GM12878 (cell line): ENCODE data around the gene FRRS1L. TPM values are rescaled to one million over a fixed set of nuclear protein-coding genes. Genes with fewer than 3 reads are reported as not detected.

ENCODE experiments used
- ATAC-seq: fragments of 200-7000 bp; cut with Tn5 transposase; 3 replicates; pipeline ENCODE4 v1.9.1; 2020; ENCODE audit warnings: mild to moderate bottlenecking, moderate library complexity
- BruUV-seq: library from RNA; stranded (reverse); fragments of 400-500 nt; replicated peaks from 2 replicates; lab custom pipeline; 2021; lab: Mats Ljungman, UMichigan
- CTCF ChIA-PET: fragments of 300-600 bp; sonication (Branson Sonifier 250); formaldehyde crosslinking; extraction: SDS; loops from one replicate; lab custom pipeline; 2021; ENCODE audit warnings: inconsistent platforms; lab: Yijun Ruan, JAX
- POLR2A ChIA-PET: fragments of 350-600 bp; formaldehyde crosslinking; extraction: SDS; loops from one replicate; lab custom pipeline; 2021; ENCODE audit warnings: inconsistent platforms; lab: Charles Lee
- RAD21 ChIA-PET: fragments of 300-600 bp; sonication (Branson Sonifier 250); formaldehyde crosslinking; loops from one replicate; lab custom pipeline; 2023; ENCODE audit warnings: antibody characterized with exemption; ENCODE audit not compliant: unreplicated experiment; lab: Charles Lee
- SMC1A ChIA-PET: fragments of 300-600 bp; sonication (Branson Sonifier 250); formaldehyde crosslinking; loops from one replicate; lab custom pipeline; 2023; ENCODE audit not compliant: unreplicated experiment, uncharacterized antibody; lab: Charles Lee
- DNase-seq: peaks from one replicate; pipeline ENCODE4 v3.0.0-alpha.2; 2011; ENCODE audit warnings: low read depth, low spot score
- FAIRE-seq: peaks from 3 replicates; lab custom pipeline; 2011; peaks lifted over from hg19 to GRCh38; lab: Jason Lieb, UNC
- H2AFZ ChIP-seq: 2 replicates; pipeline ENCODE4 v1.6.0; 2011; ENCODE audit warnings: low read depth, low read length, control low read depth; ENCODE audit not compliant: control insufficient read depth
- H3K27ac ChIP-seq: 2 replicates; pipeline ENCODE4 v1.5.1; 2011; ENCODE audit warnings: control low read depth; ENCODE audit not compliant: control insufficient read depth, insufficient read depth
- H3K27me3 ChIP-seq, 2 experiments: replicated peaks in 1 of 2; 2 replicates each; pipeline versions ENCODE4 v1.6.0 to v1.6.1; 2011; ENCODE audit warnings: low read length in 1 of 2; ENCODE audit not compliant: control insufficient read depth in 2 of 2, insufficient read depth in 2 of 2
- H3K36me3 ChIP-seq, 2 experiments: 2 replicates each; pipeline ENCODE4 v1.5.1; 2011; ENCODE audit warnings: low read length in 1 of 2; ENCODE audit not compliant: control insufficient read depth in 2 of 2, insufficient read depth in 2 of 2
- H3K4me1 ChIP-seq: 2 replicates; pipeline ENCODE4 v1.6.1; 2011; ENCODE audit warnings: mild to moderate bottlenecking, low read length, moderate library complexity, mixed read lengths; ENCODE audit not compliant: control insufficient read depth, insufficient read depth
- H3K4me2 ChIP-seq: 2 replicates; pipeline ENCODE4 v1.6.0; 2011; ENCODE audit warnings: control low read depth; ENCODE audit not compliant: control insufficient read depth, insufficient read depth
- H3K4me3 ChIP-seq: fragments of 200-600 bp; sonication (generic); 2 replicates; pipeline ENCODE4 v1.5.1; 2016
- H3K79me2 ChIP-seq: 2 replicates; pipeline ENCODE4 v1.6.0; 2011; ENCODE audit warnings: low read length; ENCODE audit not compliant: control insufficient read depth, insufficient read depth
- H3K9ac ChIP-seq: 2 replicates; pipeline ENCODE4 v1.8.0; 2011; ENCODE audit warnings: low read length, control low read depth, mixed read lengths; ENCODE audit not compliant: control insufficient read depth, insufficient read depth
- H3K9me3 ChIP-seq: replicated peaks from 3 replicates; pipeline ENCODE4 v1.5.1; 2011; ENCODE audit warnings: mild to moderate bottlenecking, low read length; ENCODE audit not compliant: control insufficient read depth, insufficient read depth
- H4K20me1 ChIP-seq: 2 replicates; pipeline ENCODE4 v1.6.0; 2011; ENCODE audit not compliant: control insufficient read depth, insufficient read depth
- BMI1 ChIP-seq: fragments of 450-650 bp; IDR thresholded peaks from 2 replicates; pipeline ENCODE4 v1.6.1; 2016; ENCODE audit warnings: mild to moderate bottlenecking, moderate library complexity, borderline replicate concordance
- CEBPB ChIP-seq, 2 experiments: fragments of 150-350 bp in 1 of 2; IDR thresholded peaks; 2 replicates each; pipeline ENCODE4 v1.6.1; 2012 to 2014; ENCODE audit warnings: low read depth in 2 of 2, low read length in 2 of 2, borderline replicate concordance in 1 of 2, inconsistent platforms in 1 of 2
- HDGF ChIP-seq: fragments of 450-650 bp; IDR thresholded peaks from 2 replicates; pipeline ENCODE4 v1.6.1; 2016; ENCODE audit warnings: antibody characterized with exemption
- HSF1 ChIP-seq: fragments of 150-350 bp; IDR thresholded peaks from 2 replicates; pipeline ENCODE4 v1.6.1; 2014; ENCODE audit warnings: mild to moderate bottlenecking, low read depth, low read length
- IKZF1 ChIP-seq: fragments of 450-650 bp; conservative IDR thresholded peaks from 2 replicates; pipeline ENCODE4 v1.6.1; 2017; ENCODE audit warnings: antibody characterized with exemption, mild to moderate bottlenecking
- IKZF2 ChIP-seq, 2 experiments: fragments of 450-650 bp; IDR thresholded peaks; 2 replicates each; pipeline ENCODE4 v1.6.1; 2017; ENCODE audit warnings: mild to moderate bottlenecking in 2 of 2, moderate library complexity in 2 of 2
- MAX ChIP-seq: IDR thresholded peaks from 2 replicates; pipeline ENCODE4 v1.6.1; 2012; ENCODE audit warnings: low read depth, low read length, improper control_type of control experiment
- MYC ChIP-seq: IDR thresholded peaks from 2 replicates; pipeline ENCODE4 v1.6.1; 2011; ENCODE audit warnings: mild to moderate bottlenecking, low read length, moderate library complexity, inconsistent platforms; ENCODE audit not compliant: insufficient read depth, insufficient replicate concordance, insufficient read length, severe bottlenecking
- NFIC ChIP-seq: IDR thresholded peaks from 2 replicates; pipeline ENCODE4 v1.6.1; 2012; ENCODE audit warnings: low read depth, mild to moderate bottlenecking, inconsistent platforms, low read length, moderate library complexity
- PAX5 ChIP-seq: IDR thresholded peaks from 2 replicates; pipeline ENCODE4 v1.6.1; 2011; ENCODE audit warnings: low read depth, low read length, borderline replicate concordance
- PML ChIP-seq: IDR thresholded peaks from 2 replicates; pipeline ENCODE4 v1.6.1; 2012; ENCODE audit warnings: low read length, inconsistent platforms
- POU2F2 ChIP-seq: IDR thresholded peaks from 3 replicates; pipeline ENCODE4 v1.6.1; 2011; ENCODE audit warnings: low read depth, mild to moderate bottlenecking, low read length, borderline replicate concordance
- RUNX3 ChIP-seq: IDR thresholded peaks from 2 replicates; pipeline ENCODE4 v1.6.1; 2012; ENCODE audit warnings: low read length, inconsistent platforms
- SIX5 ChIP-seq: IDR thresholded peaks from 2 replicates; pipeline ENCODE4 v1.6.1; 2011; ENCODE audit warnings: mild to moderate bottlenecking, low read depth, low read length, moderate library complexity; ENCODE audit not compliant: severe bottlenecking
- SMARCA5 ChIP-seq: fragments of 450-650 bp; IDR thresholded peaks from 2 replicates; pipeline ENCODE4 v1.6.1; 2017; ENCODE audit warnings: mild to moderate bottlenecking
- SMC3 ChIP-seq: IDR thresholded peaks from 2 replicates; pipeline ENCODE4 v1.6.1; 2011; ENCODE audit warnings: low read length, improper control_type of control experiment, borderline replicate concordance
- SREBF1 ChIP-seq: IDR thresholded peaks from 2 replicates; pipeline ENCODE4 v1.6.1; 2012; ENCODE audit warnings: mild to moderate bottlenecking, low read length
- TARDBP ChIP-seq: IDR thresholded peaks from 2 replicates; pipeline ENCODE4 v1.6.1; 2016; ENCODE audit warnings: borderline replicate concordance
- ZBTB33 ChIP-seq: fragments of 450-650 bp; IDR thresholded peaks from 2 replicates; pipeline ENCODE4 v1.6.1; 2017; ENCODE audit warnings: mild to moderate bottlenecking
- ZNF217 ChIP-seq: fragments of 450-650 bp; IDR thresholded peaks from 2 replicates; pipeline ENCODE4 v1.6.1; 2017; ENCODE audit warnings: antibody characterized with exemption, mild to moderate bottlenecking
- ZNF384 ChIP-seq: IDR thresholded peaks from 2 replicates; pipeline ENCODE4 v1.6.1; 2012; ENCODE audit warnings: low read depth, mild to moderate bottlenecking, low read length, improper control_type of control experiment, borderline replicate concordance
- WGBS: methylation state at CpG from one replicate; pipeline ENCODE4 v1.1.6; 2016; ENCODE audit warnings: low lambda C conversion rate; ENCODE audit not compliant: insufficient replicate concordance, insufficient coverage; ENCODE audit errors: missing lambda C conversion rate; 5-methylcytosine and 5-hydroxymethylcytosine counted together
- in situ Hi-C: fragments of 300-500 bp; cut with MboI; formaldehyde crosslinking; loops from 9 replicates; pipeline ENCODE4 v1.14.3; 2018; ENCODE audit warnings: mixed read lengths
- intact Hi-C: fragments of 100-400 bp; cut with micrococcal nuclease; formaldehyde crosslinking; loops from one replicate; pipeline ENCODE4 v1.14.2; 2022; ENCODE audit not compliant: unreplicated experiment
- polyA plus RNA-seq, 11 experiments: library from polyadenylated mRNA; depleted of rRNA in 4 of 11; unstranded in 6 of 11; stranded (reverse) in 5 of 11; fragments of >200 nt; fragmentation: Nextera tagmentation in 4 of 11; fragmentation: Illumina TruSeq in 1 of 11; extraction: Ambion mirVana in 4 of 11; extraction: Trizol in 1 of 11; gene quantifications; 1 replicate in 1 of 11; 2 replicates in 10 of 11; pipeline versions ENCODE4 v1.2.1 to v1.2.3, GENCODE V29; 2011 to 2016; ENCODE audit warnings: inconsistent platforms in 2 of 11, missing spikeins in 2 of 11, low read depth in 1 of 11
- total RNA-seq, 4 experiments: library from RNA; depleted of rRNA in 3 of 4; stranded (reverse); fragments of >200 nt in 3 of 4; fragmentation: Illumina TruSeq in 1 of 4; extraction: Trizol in 1 of 4; gene quantifications; 2 replicates each; pipeline versions ENCODE4 v1.2.1 to v1.2.3, GENCODE V29; 2013 to 2021
- TF ChIP-seq, protein P1 (sequence below): fragments of 450-650 bp; IDR thresholded peaks from 2 replicates; pipeline ENCODE4 v1.6.1; 2017; ENCODE audit warnings: borderline replicate concordance

The FRRS1L gene
- total and polyA plus RNA-seq, 10 of the 15 experiments (the other 5 are each of a cell fraction or from before 2014, with no cell fraction given), result not detected

DNA sequence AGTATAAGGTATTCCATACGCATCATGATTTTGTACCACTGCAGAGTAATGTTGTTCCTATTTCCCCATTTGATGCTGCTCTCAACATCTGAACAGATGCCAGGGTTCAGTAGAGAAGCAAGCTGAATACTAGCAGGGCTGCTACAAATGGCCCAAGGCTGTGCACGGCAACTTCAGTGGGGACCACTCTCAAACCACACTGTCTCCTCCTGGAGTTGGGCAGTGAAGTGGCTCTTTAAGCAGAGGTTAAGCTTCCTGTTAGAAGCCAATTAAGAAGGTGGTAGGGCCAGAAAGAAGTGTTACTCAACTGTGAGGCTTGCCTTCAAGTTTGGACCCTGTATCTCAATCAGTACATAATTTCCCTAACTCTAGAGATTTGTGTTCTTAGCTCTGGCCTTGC is 79.3 kb downstream of the FRRS1L start (continued):
- TF ChIP-seq CEBPB (IDR thresholded peaks at IDR 0.05; ENCODE audit: borderline replicate concordance in 1 of 2, low read depth in 2 of 2, low read length in 2 of 2) (no peak), PAX5 (no peak), SMARCA5 (no peak), ZNF384 (no peak), PML (no peak), TARDBP (no peak), ZNF217 (no peak), RUNX3 (no peak)
- TF ChIP-seq, all 136 proteins: peak for 0

- H4K20me1 ChIP-seq, result no peaks in the 10 kb centered on the region
- in situ Hi-C loops (no loop called here), intact Hi-C loops (no loop called here)
- no peaks in the 10 kb centered on the region for H3K27me3 ChIP-seq
- peak; percentile 38 for DNase-seq
- WGBS, result 42% methylated on average over 3 of the region's 3 CpGs
- H3K79me2 ChIP-seq, result no peaks in the 10 kb centered on the region
- H3K27ac ChIP-seq, result peak overlapping the region; percentile 46
- H2AFZ ChIP-seq, result no peak overlapping the region
- SMC1A ChIA-PET, result no interaction called here
- POLR2A ChIA-PET, result no interaction called here
- H3K4me1 ChIP-seq, result peaks cover 9% of the 10 kb centered on the region; the same call in 1 of the 2 replicates
- FAIRE-seq, result peak; percentile 92
- peaks cover 5 to 31% of the 10 kb centered on the region in 2 experiments for H3K36me3 ChIP-seq
- BruUV-seq, result no TSS peak
- no peak overlapping the region for H3K4me3 ChIP-seq
- CTCF ChIA-PET, result interaction anchor here (1.2 to 1.3 kb wide), 2 partner anchors 69 to 75 kb away, joined by 4 to 5 read pairs; no protein-coding TSS in a partner anchor
- peak; percentile 70 for ATAC-seq
- no peak overlapping the region for H3K9ac ChIP-seq
- no peaks in the 10 kb centered on the region for H3K9me3 ChIP-seq
- RAD21 ChIA-PET, result no interaction called here
- H3K4me2 ChIP-seq, result peak overlapping the region; percentile 30; the same call in 1 of the 2 replicates
- TF ChIP-seq, protein P1, sequence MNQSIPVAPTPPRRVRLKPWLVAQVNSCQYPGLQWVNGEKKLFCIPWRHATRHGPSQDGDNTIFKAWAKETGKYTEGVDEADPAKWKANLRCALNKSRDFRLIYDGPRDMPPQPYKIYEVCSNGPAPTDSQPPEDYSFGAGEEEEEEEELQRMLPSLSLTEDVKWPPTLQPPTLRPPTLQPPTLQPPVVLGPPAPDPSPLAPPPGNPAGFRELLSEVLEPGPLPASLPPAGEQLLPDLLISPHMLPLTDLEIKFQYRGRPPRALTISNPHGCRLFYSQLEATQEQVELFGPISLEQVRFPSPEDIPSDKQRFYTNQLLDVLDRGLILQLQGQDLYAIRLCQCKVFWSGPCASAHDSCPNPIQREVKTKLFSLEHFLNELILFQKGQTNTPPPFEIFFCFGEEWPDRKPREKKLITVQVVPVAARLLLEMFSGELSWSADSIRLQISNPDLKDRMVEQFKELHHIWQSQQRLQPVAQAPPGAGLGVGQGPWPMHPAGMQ, result no peak
- TF ChIP-seq POU2F2 (no peak), SREBF1 (no peak), HDGF (no peak), MAX (no peak), IKZF2 (IDR thresholded peaks at IDR 0.05) (peak; percentile 92), NFIC (0 out of 2 replicates have a peak, but pooled peaks have one; percentile 30), MYC (no peak), SMC3 (no peak), BMI1 (peak; percentile 26; the same call in 1 of the 2 replicates), ZBTB33 (no peak), SIX5 (no peak), IKZF1 (peak; percentile 78), HSF1 (no peak)
Measured at GRCh38 chr9:109086221-109086620, 80.8 kb downstream of the FRRS1L start.
